ENCODE data around the gene PRTFDC1.

Gene PRTFDC1

GRCh38 chr10:24992512-24993133 lies 40.2 kb upstream of the PRTFDC1 start:
- TF ChIP-seq CEBPB (IDR thresholded peaks at IDR 0.05) (no peak), YY1 (IDR thresholded peaks at IDR 0.05; ENCODE audit: low read depth) (no peak), TEAD4 (IDR thresholded peaks at IDR 0.05) (no peak)

GRCh38 chr10:24991298-24991697 lies 38.9 kb upstream of the PRTFDC1 start:
- TF ChIP-seq EGR1 (IDR thresholded peaks at IDR 0.05) (no peak), REST (IDR thresholded peaks at IDR 0.05; ENCODE audit: low read depth) (no peak), EP300 (IDR thresholded peaks at IDR 0.05; ENCODE audit: borderline replicate concordance) (no peak), TEAD4 (IDR thresholded peaks at IDR 0.05) (no peak), TAF1 (IDR thresholded peaks at IDR 0.05; ENCODE audit: low read depth) (no peak), NFIC (IDR thresholded peaks at IDR 0.05) (no peak), TCF12 (IDR thresholded peaks at IDR 0.05; ENCODE audit: low read depth) (no peak), RAD21 (IDR thresholded peaks at IDR 0.05; ENCODE audit: low read depth) (no peak), FOXM1 (IDR thresholded peaks at IDR 0.05; ENCODE audit: borderline replicate concordance, low read depth) (no peak), MAX (IDR thresholded peaks at IDR 0.05) (no peak), CEBPB (IDR thresholded peaks at IDR 0.05) (no peak), YY1 (IDR thresholded peaks at IDR 0.05; ENCODE audit: low read depth) (no peak), CREB1 (IDR thresholded peaks at IDR 0.05; ENCODE audit: low read depth) (no peak), ZBTB7A (IDR thresholded peaks at IDR 0.05; ENCODE audit: low read depth) (no peak), USF1 (IDR thresholded peaks at IDR 0.05) (no peak)

GRCh38 chr10:24989867-24990266 lies 37.5 kb upstream of the PRTFDC1 start:
- TF ChIP-seq TEAD4 (IDR thresholded peaks at IDR 0.05) (no peak), RAD21 (IDR thresholded peaks at IDR 0.05; ENCODE audit: low read depth) (peak; percentile 47)

- TF ChIP-seq CEBPB (IDR thresholded peaks at IDR 0.05) (no peak), EP300 (IDR thresholded peaks at IDR 0.05; ENCODE audit: borderline replicate concordance) (no peak), ZBTB7A (IDR thresholded peaks at IDR 0.05; ENCODE audit: low read depth) (no peak), TAF1 (IDR thresholded peaks at IDR 0.05; ENCODE audit: low read depth) (no peak), CREB1 (IDR thresholded peaks at IDR 0.05; ENCODE audit: low read depth) (no peak), USF1 (IDR thresholded peaks at IDR 0.05) (no peak), FOXM1 (IDR thresholded peaks at IDR 0.05; ENCODE audit: borderline replicate concordance, low read depth) (no peak), YY1 (IDR thresholded peaks at IDR 0.05; ENCODE audit: low read depth) (no peak), NFIC (IDR thresholded peaks at IDR 0.05) (no peak), TCF12 (IDR thresholded peaks at IDR 0.05; ENCODE audit: low read depth) (no peak), RAD21 (IDR thresholded peaks at IDR 0.05; ENCODE audit: low read depth) (no peak), EGR1 (IDR thresholded peaks at IDR 0.05) (no peak), MAX (IDR thresholded peaks at IDR 0.05) (no peak), REST (IDR thresholded peaks at IDR 0.05; ENCODE audit: low read depth) (no peak), TEAD4 (IDR thresholded peaks at IDR 0.05) (no peak)
Observed at GRCh38 chr10:24988831-24989640, 36.6 kb upstream of the PRTFDC1 start.

GRCh38 chr10:24984906-24985305 lies 32.5 kb upstream of the PRTFDC1 start:
- no peak for TF ChIP-seq TCF12 (IDR thresholded peaks at IDR 0.05; ENCODE audit: low read depth)
- TF ChIP-seq RAD21 (IDR thresholded peaks at IDR 0.05; ENCODE audit: low read depth) = no peak
- no peak for TF ChIP-seq YY1 (IDR thresholded peaks at IDR 0.05; ENCODE audit: low read depth)
- TF ChIP-seq MAX (IDR thresholded peaks at IDR 0.05) = no peak
- TF ChIP-seq CEBPB (IDR thresholded peaks at IDR 0.05) = no peak
- TF ChIP-seq EP300 (IDR thresholded peaks at IDR 0.05; ENCODE audit: borderline replicate concordance) = no peak
- no peak for TF ChIP-seq ZBTB7A (IDR thresholded peaks at IDR 0.05; ENCODE audit: low read depth)
- no peak for TF ChIP-seq USF1 (IDR thresholded peaks at IDR 0.05)
- no peak for TF ChIP-seq REST (IDR thresholded peaks at IDR 0.05; ENCODE audit: low read depth)
- no peak for TF ChIP-seq CREB1 (IDR thresholded peaks at IDR 0.05; ENCODE audit: low read depth)
- no peak for TF ChIP-seq FOXM1 (IDR thresholded peaks at IDR 0.05; ENCODE audit: borderline replicate concordance, low read depth)
- no peak for TF ChIP-seq NFIC (IDR thresholded peaks at IDR 0.05)
- TF ChIP-seq TAF1 (IDR thresholded peaks at IDR 0.05; ENCODE audit: low read depth) = no peak
- no peak for TF ChIP-seq TEAD4 (IDR thresholded peaks at IDR 0.05)
- TF ChIP-seq EGR1 (IDR thresholded peaks at IDR 0.05) = no peak
